HCT116 (cell line): ENCODE measurements around the gene IQCK. TPM values are rescaled to one million over a fixed set of nuclear protein-coding genes. Genes with fewer than 3 reads are reported as not detected.

Experiments used
- ATAC-seq: fragments of 200-7000 bp; cut with Tn5 transposase; 2 replicates; pipeline ENCODE4 v1.9.1; 2020; ENCODE audit warnings: mild to moderate bottlenecking, moderate library complexity
- BruUV-seq: library from RNA; stranded (reverse); fragments of 400-500 nt; replicated peaks from 2 replicates; lab custom pipeline; 2021; lab: Mats Ljungman, UMichigan
- CTCF ChIA-PET: fragments of 300-600 bp; sonication (Branson Sonifier 250); formaldehyde crosslinking; loops from one replicate; lab custom pipeline; 2021; ENCODE audit warnings: antibody characterized with exemption; lab: Charles Lee
- POLR2A ChIA-PET: fragments of 300-600, 350-600 bp; sonication (Branson Sonifier 250); formaldehyde crosslinking; loops from one replicate; lab custom pipeline; 2021; ENCODE audit warnings: antibody characterized with exemption; lab: Charles Lee
- RAD21 ChIA-PET, 2 experiments: fragments of 300-600 bp; sonication (Branson Sonifier 250); formaldehyde crosslinking; loops; one replicate each; lab custom pipeline; 2023; ENCODE audit warnings: low total read pairs in 2 of 2; ENCODE audit not compliant: uncharacterized antibody in 2 of 2, unreplicated experiment in 2 of 2, low non-redundant PET in 1 of 2; lab: Charles Lee
- DNase-seq: peaks from one replicate; pipeline ENCODE4 v3.0.0-alpha.2; 2010; ENCODE audit warnings: low read depth, low spot score
- H2AFZ ChIP-seq: fragments of 200-600 bp; shearing (Covaris generic), sonication (generic); 2 replicates; pipeline ENCODE4 v1.6.1; 2017; ENCODE audit warnings: low read depth, mixed run types, mixed read lengths, antibody characterized with exemption, low read length; ENCODE audit not compliant: poor library complexity, severe bottlenecking
- H3K27ac ChIP-seq: 2 replicates; pipeline ENCODE4 v1.5.1; 2012; ENCODE audit warnings: low read depth, low read length
- H3K27me3 ChIP-seq: fragments of 200-600 bp; sonication (generic); 2 replicates; pipeline ENCODE4 v1.6.1; 2016; ENCODE audit warnings: mixed run types, low read length, mixed read lengths; ENCODE audit not compliant: insufficient read depth
- H3K36me3 ChIP-seq, 2 experiments: fragments of 200-500 bp in 1 of 2; fragments of 200-600 bp in 1 of 2; sonication (Bioruptor generic) in 1 of 2; sonication (generic) in 1 of 2; 2 replicates each; pipeline versions ENCODE4 v1.5.1 to v1.6.1; 2014 to 2016; ENCODE audit warnings: low read length in 2 of 2, inconsistent platforms in 1 of 2, mixed read lengths in 1 of 2, mixed run types in 1 of 2; ENCODE audit not compliant: insufficient read depth in 2 of 2, control insufficient read depth in 1 of 2
- H3K4me1 ChIP-seq, 2 experiments: fragments of 200-600 bp in 1 of 2; sonication (generic) in 1 of 2; 2 replicates each; pipeline versions ENCODE4 v1.5.1 to v1.6.1; 2012 to 2017; ENCODE audit warnings: low read length in 2 of 2, inconsistent platforms in 1 of 2, mild to moderate bottlenecking in 1 of 2, mixed read lengths in 1 of 2, mixed run types in 1 of 2, moderate library complexity in 1 of 2; ENCODE audit not compliant: insufficient read depth in 2 of 2, control insufficient read depth in 1 of 2
- H3K4me2 ChIP-seq: fragments of 200-600 bp; sonication (generic); 2 replicates; pipeline ENCODE4 v1.6.1; 2017; ENCODE audit warnings: mixed run types, low read length, mixed read lengths
- H3K4me3 ChIP-seq, 2 experiments: fragments of 200-600 bp in 1 of 2; sonication (generic) in 1 of 2; replicated peaks in 1 of 2; 2 replicates each; pipeline ENCODE4 v1.5.1; 2011 to 2016; ENCODE audit warnings: low read length in 2 of 2, control low read depth in 1 of 2, low read depth in 1 of 2, mild to moderate bottlenecking in 1 of 2, mixed read lengths in 1 of 2, mixed run types in 1 of 2
- H3K79me2 ChIP-seq: fragments of 200-600 bp; sonication (generic); 2 replicates; pipeline ENCODE4 v1.6.1; 2017; ENCODE audit warnings: mild to moderate bottlenecking, mixed run types, low read length, moderate library complexity, mixed read lengths; ENCODE audit not compliant: insufficient read depth
- H3K9ac ChIP-seq: fragments of 200-600 bp; sonication (generic); 2 replicates; pipeline ENCODE4 v1.6.1; 2016; ENCODE audit warnings: low read length, mixed read lengths
- H3K9me2 ChIP-seq: fragments of 200-600 bp; sonication (generic), shearing (Covaris generic); 2 replicates; pipeline ENCODE4 v1.6.1; 2017; ENCODE audit warnings: mixed run types, mild to moderate bottlenecking, moderate library complexity; ENCODE audit not compliant: insufficient read depth
- H3K9me3 ChIP-seq, 2 experiments: fragments of 200-500 bp in 1 of 2; fragments of 200-600 bp in 1 of 2; sonication (Bioruptor generic) in 1 of 2; sonication (generic) in 1 of 2; 2 replicates each; pipeline ENCODE4 v1.6.1; 2014 to 2017; ENCODE audit warnings: low read length in 2 of 2, mixed read lengths in 2 of 2, inconsistent platforms in 1 of 2, low read depth in 1 of 2, mild to moderate bottlenecking in 1 of 2, mixed run types in 1 of 2, moderate library complexity in 1 of 2; ENCODE audit not compliant: control insufficient read depth in 1 of 2, insufficient read depth in 1 of 2
- H4K20me1 ChIP-seq: fragments of 200-600 bp; sonication (generic), shearing (Covaris generic); 2 replicates; pipeline ENCODE4 v1.6.1; 2017; ENCODE audit warnings: mixed run types, mild to moderate bottlenecking, moderate library complexity; ENCODE audit not compliant: insufficient read depth
- JUND ChIP-seq: IDR thresholded peaks from 2 replicates; pipeline ENCODE4 v1.6.1; 2012
- POLR2AphosphoS5 ChIP-seq: IDR thresholded peaks from 2 replicates; pipeline ENCODE4 v1.6.1; 2011; ENCODE audit warnings: mild to moderate bottlenecking, low read depth, low read length, moderate library complexity
- REST ChIP-seq: IDR thresholded peaks from 2 replicates; pipeline ENCODE4 v1.6.1; 2012; ENCODE audit warnings: low read depth
- SIN3A ChIP-seq: IDR thresholded peaks from 2 replicates; pipeline ENCODE4 v1.6.1; 2012; ENCODE audit warnings: low read depth
- intact Hi-C: fragments of 100-400 bp; cut with micrococcal nuclease; formaldehyde crosslinking; loops from 2 replicates; pipeline ENCODE4 v1.10.0; 2022
- total RNA-seq: library from RNA; stranded (reverse); gene quantifications from one replicate; pipeline ENCODE4 v1.2.1, GENCODE V29; 2021; ENCODE audit not compliant: unreplicated experiment
- TF ChIP-seq, protein P1 (sequence below): IDR thresholded peaks from 2 replicates; pipeline ENCODE4 v1.6.1; 2012

IQCK gene
- total RNA-seq, 1 experiment from 2014 or later, result 11.8 TPM

DNA sequence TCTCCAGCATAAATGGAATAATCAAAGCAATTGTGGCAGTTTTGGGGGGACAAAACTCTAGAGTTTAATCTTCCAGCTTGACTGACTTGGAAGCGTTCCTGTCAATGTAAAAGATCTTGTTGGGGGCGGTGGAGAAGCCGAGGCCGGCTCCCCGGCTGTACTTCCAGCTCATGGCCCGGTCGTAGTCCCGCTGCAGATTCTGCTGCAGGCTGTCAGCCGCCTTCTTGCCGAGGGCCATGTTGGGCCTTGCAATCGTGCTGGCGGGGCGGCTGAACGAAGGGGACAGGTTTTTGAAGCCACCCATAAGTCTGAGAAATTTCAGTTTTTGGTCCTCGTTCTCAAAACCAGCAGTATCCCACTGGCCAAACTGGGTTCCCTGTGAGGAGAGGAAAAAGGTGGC is 11.2 kb upstream of the IQCK start (continued):
- TF ChIP-seq POLR2AphosphoS5 (no peak), SIN3A (no peak)
- TF ChIP-seq, protein P1, sequence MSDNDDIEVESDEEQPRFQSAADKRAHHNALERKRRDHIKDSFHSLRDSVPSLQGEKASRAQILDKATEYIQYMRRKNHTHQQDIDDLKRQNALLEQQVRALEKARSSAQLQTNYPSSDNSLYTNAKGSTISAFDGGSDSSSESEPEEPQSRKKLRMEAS, result no peak

GRCh38 chr16:19707569-19708295 is 10.3 kb upstream of the IQCK start:
- ChIA-PET CTCF (no interaction called here), RAD21 (no interaction called here), POLR2A (no interaction called here)
- Histone ChIP-seq H2AFZ (no peak overlapping the region), H3K79me2 (peaks cover 61% of the 10 kb centered on the region; the same call in 1 of the 2 replicates), H3K4me3 (no peak overlapping the region), H3K9me3 (no peaks in the 10 kb centered on the region), H3K4me1 (peaks cover 4 to 22% of the 10 kb centered on the region in 2 experiments; a peak in 3 of 4 replicates), H3K27ac (no peak overlapping the region), H3K9ac (no peak overlapping the region), H3K36me3 (peaks cover 44 to 53% of the 10 kb centered on the region in 2 experiments), H4K20me1 (no peaks in the 10 kb centered on the region), H3K4me2 (no peak overlapping the region), H3K27me3 (no peaks in the 10 kb centered on the region), H3K9me2 (no peaks in the 10 kb centered on the region)
- ATAC-seq (no peak), DNase-seq (no peak)
- BruUV-seq, result no TSS peak
- intact Hi-C loops, result no loop called here
- TF ChIP-seq REST (no peak), JUND (no peak), SIN3A (no peak)
- TF ChIP-seq, protein P1, result no peak
